ENCODE data around the gene UGT1A1. TPM values are rescaled to one million over a fixed set of nuclear protein-coding genes. Genes with fewer than 3 reads are reported as not detected.
A peak's percentile ranks its signal among the peaks of the same experiment; 100 is the strongest.

UGT1A1 gene
- total RNA-seq, 1 donor from 2014 or later = under 0.01 TPM

DNA sequence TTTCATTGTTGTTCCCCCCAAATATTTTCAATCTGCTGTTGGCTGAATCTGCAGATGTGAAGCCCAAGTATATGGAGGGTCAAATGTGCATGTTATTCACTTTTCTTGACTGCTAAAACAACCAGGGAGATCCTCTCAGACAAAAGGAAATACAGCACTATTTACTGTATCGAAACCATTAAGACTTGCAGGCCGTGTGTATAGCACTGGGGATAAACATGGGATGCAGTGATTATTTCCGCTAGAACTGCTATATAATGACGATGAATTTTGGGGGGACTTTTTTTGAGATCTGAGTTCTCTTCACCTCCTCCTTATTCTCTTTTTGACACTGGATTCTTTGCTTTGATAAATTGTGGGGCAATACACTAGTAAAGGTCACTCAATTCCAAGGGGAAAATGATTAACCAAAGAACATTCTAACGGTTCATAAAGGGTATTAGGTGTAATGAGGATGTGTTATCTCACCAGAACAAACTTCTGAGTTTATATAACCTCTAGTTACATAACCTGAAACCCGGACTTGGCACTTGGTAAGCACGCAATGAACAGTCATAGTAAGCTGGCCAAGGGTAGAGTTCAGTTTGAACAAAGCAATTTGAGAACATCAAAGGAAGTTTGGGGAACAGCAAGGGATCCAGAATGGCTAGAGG, 3.5 kb upstream of the UGT1A1 start:
- no peak for FAIRE-seq

DNA sequence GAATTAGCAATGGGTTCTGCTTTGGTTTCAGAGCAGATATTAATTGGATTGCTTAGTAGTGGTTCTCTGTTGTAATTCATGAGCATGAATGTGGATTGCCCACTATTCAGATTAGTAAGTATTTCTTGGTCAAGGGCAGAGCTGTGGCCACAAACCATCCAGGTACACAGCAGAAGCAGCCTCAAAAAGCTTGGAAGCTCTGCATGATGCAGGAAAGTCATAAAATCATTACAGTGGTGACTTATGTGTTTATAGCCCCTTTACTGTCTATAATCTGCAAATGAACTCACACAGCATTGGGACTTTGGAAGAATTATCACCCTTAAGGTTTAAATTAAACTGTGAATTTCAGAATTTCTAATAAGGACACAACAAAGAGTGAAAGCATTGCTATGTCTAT, 1.9 kb upstream of the UGT1A1 start:
- no peak for TF ChIP-seq CTCF (IDR thresholded peaks at IDR 0.05; ENCODE audit: insufficient read depth, low read length, severe bottlenecking)
- FAIRE-seq (no peak), DNase-seq (ENCODE audit: low read depth) (no peak)
- Histone ChIP-seq H3K36me3 (ENCODE audit: control insufficient read depth, insufficient read depth, low read length) (peaks cover 5% of the 10 kb centered on the region), H3K4me3 (ENCODE audit: low read depth, low read length) (no peak overlapping the region), H3K27me3 (ENCODE audit: control insufficient read depth, insufficient read depth, low read length) (no peaks in the 10 kb centered on the region)

More for the DNA sequence above, 3.5 kb upstream of the UGT1A1 start:
- DNase-seq (ENCODE audit: low read depth) = no peak
- no peak overlapping the region for H3K4me3 ChIP-seq (ENCODE audit: low read depth, low read length)
- H3K36me3 ChIP-seq (ENCODE audit: control insufficient read depth, insufficient read depth, low read length) = peaks cover 5% of the 10 kb centered on the region
- no peak for TF ChIP-seq CTCF (IDR thresholded peaks at IDR 0.05; ENCODE audit: insufficient read depth, low read length, severe bottlenecking)
- no peaks in the 10 kb centered on the region for H3K27me3 ChIP-seq (ENCODE audit: control insufficient read depth, insufficient read depth, low read length)

GRCh38 chr2:233758849-233759248, 1.2 kb upstream of the UGT1A1 start:
- Histone ChIP-seq H3K4me3 (ENCODE audit: low read depth, low read length) (no peak overlapping the region), H3K36me3 (ENCODE audit: control insufficient read depth, insufficient read depth, low read length) (peaks cover 5% of the 10 kb centered on the region), H3K27me3 (ENCODE audit: control insufficient read depth, insufficient read depth, low read length) (no peaks in the 10 kb centered on the region)
- no peak for TF ChIP-seq CTCF (IDR thresholded peaks at IDR 0.05; ENCODE audit: insufficient read depth, low read length, severe bottlenecking)
- FAIRE-seq = no peak
- DNase-seq (ENCODE audit: low read depth) = no peak

DNA sequence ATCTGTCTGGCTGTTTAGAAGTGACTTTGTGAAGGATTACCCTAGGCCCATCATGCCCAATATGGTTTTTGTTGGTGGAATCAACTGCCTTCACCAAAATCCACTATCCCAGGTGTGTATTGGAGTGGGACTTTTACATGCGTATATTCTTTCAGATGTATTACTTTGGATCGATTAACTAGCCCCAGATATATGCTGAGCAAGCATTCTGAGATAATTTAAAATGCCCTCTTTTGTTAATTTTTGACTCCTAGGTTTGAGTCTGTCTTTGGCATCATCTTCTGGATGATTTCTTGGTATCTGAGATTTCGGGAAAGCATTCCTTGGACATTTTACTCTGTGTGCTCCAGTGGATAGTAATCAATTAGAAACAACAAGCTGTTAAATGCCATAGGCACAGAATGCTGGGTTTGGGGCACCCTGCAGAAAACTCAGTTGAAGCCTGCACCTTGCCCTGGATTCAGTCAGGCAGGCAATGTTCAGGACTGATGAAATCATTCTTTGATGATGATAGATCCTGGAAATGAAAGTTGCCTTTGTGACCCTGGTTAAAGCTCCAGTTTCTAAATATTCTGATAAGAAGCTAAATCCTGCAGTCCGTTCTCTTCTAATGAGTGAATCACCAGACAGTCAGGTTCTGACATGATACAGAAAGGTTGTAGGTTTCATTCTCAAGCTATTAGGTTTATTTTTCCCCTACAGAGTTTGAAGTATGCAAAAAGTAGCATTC, 1.1 kb downstream of the UGT1A1 start:
- FAIRE-seq (peak; percentile 7), DNase-seq (ENCODE audit: low read depth) (peak; percentile 91)
- Histone ChIP-seq H3K27me3 (ENCODE audit: control insufficient read depth, insufficient read depth, low read length) (no peaks in the 10 kb centered on the region), H3K36me3 (ENCODE audit: control insufficient read depth, insufficient read depth, low read length) (peaks cover 4% of the 10 kb centered on the region), H3K4me3 (ENCODE audit: low read depth, low read length) (no peak overlapping the region)
- TF ChIP-seq CTCF (IDR thresholded peaks at IDR 0.05; ENCODE audit: insufficient read depth, low read length, severe bottlenecking) = no peak

GRCh38 chr2:233764264-233764663, 4.2 kb downstream of the UGT1A1 start:
- no peak for TF ChIP-seq CTCF (IDR thresholded peaks at IDR 0.05; ENCODE audit: insufficient read depth, low read length, severe bottlenecking)
- H3K27me3 ChIP-seq (ENCODE audit: control insufficient read depth, insufficient read depth, low read length) = no peaks in the 10 kb centered on the region
- FAIRE-seq (peak; percentile 76), DNase-seq (ENCODE audit: low read depth) (peak; percentile 68)
- H3K36me3 ChIP-seq (ENCODE audit: control insufficient read depth, insufficient read depth, low read length) = peaks cover 4% of the 10 kb centered on the region
- no peak overlapping the region for H3K4me3 ChIP-seq (ENCODE audit: low read depth, low read length)

Measured in bronchial epithelial cell (primary cell).